Nephron progenitor cell (in vitro differentiated cells): Measurements from ENCODE around the gene LDAH.

Source experiments
- DNase-seq: peaks from one replicate; pipeline ENCODE4 v3.0.0; 2021
- H3K27ac Mint-ChIP-seq: 2 replicates; pipeline ENCODE4 v1.8.0; 2021; ENCODE audit warnings: mild to moderate bottlenecking, moderate library complexity, mixed read lengths
- H3K27me3 Mint-ChIP-seq: 2 replicates; pipeline ENCODE4 v1.8.0; 2021; ENCODE audit warnings: mild to moderate bottlenecking, low read depth, mixed read lengths; ENCODE audit not compliant: poor library complexity
- H3K36me3 Mint-ChIP-seq: 2 replicates; pipeline ENCODE4 v1.8.0; 2021; ENCODE audit warnings: low read depth, mixed read lengths
- H3K4me1 Mint-ChIP-seq: 2 replicates; pipeline ENCODE4 v1.8.0; 2021; ENCODE audit warnings: mixed read lengths
- H3K4me3 Mint-ChIP-seq: 2 replicates; pipeline ENCODE4 v1.8.0; 2021; ENCODE audit warnings: mild to moderate bottlenecking, moderate library complexity, mixed read lengths
- H3K9me3 Mint-ChIP-seq: 2 replicates; pipeline ENCODE4 v1.8.0; 2021; ENCODE audit warnings: mild to moderate bottlenecking, moderate library complexity, mixed read lengths
- CTCF ChIP-seq: fragments of 200-600 bp; sonication (generic); IDR thresholded peaks from 2 replicates; pipeline ENCODE4 v1.5.0; 2021; ENCODE audit warnings: antibody characterized with exemption

Gene LDAH

GRCh38 chr2:20653695-20654534, 169.0 kb downstream of the LDAH start:
- H3K4me1 Mint-ChIP-seq, result peaks cover 28% of the 10 kb centered on the region
- no peak for TF ChIP-seq CTCF
- no peak overlapping the region for H3K4me3 Mint-ChIP-seq

GRCh38 chr2:20652673-20653575, 170.0 kb downstream of the LDAH start:
- Mint-ChIP-seq H3K27ac (no peak overlapping the region), H3K4me1 (peaks cover 38% of the 10 kb centered on the region), H3K4me3 (no peak overlapping the region), H3K36me3 (no peaks in the 10 kb centered on the region), H3K27me3 (peaks cover 35% of the 10 kb centered on the region), H3K9me3 (no peaks in the 10 kb centered on the region)
- TF ChIP-seq CTCF, result no peak
- DNase-seq, result no peak

More at GRCh38 chr2:20653695-20654534, 169.0 kb downstream of the LDAH start:
- DNase-seq, result no peak
- Mint-ChIP-seq H3K27ac (no peak overlapping the region), H3K27me3 (peaks cover 45% of the 10 kb centered on the region), H3K36me3 (no peaks in the 10 kb centered on the region), H3K9me3 (no peaks in the 10 kb centered on the region)

GRCh38 chr2:20652141-20652540, 170.8 kb downstream of the LDAH start:
- peaks cover 31% of the 10 kb centered on the region for H3K27me3 Mint-ChIP-seq
- no peaks in the 10 kb centered on the region for H3K36me3 Mint-ChIP-seq
- no peak overlapping the region for H3K27ac Mint-ChIP-seq
- H3K9me3 Mint-ChIP-seq, result no peaks in the 10 kb centered on the region
- DNase-seq, result no peak
- TF ChIP-seq CTCF, result no peak
- H3K4me1 Mint-ChIP-seq, result peaks cover 44% of the 10 kb centered on the region
- peak overlapping the region; percentile 68 for H3K4me3 Mint-ChIP-seq

GRCh38 chr2:20651731-20652099, 171.2 kb downstream of the LDAH start:
- no peak for DNase-seq
- Mint-ChIP-seq H3K4me3 (peak overlapping the region; percentile 90), H3K36me3 (no peaks in the 10 kb centered on the region), H3K9me3 (no peaks in the 10 kb centered on the region), H3K27ac (no peak overlapping the region), H3K27me3 (peaks cover 27% of the 10 kb centered on the region), H3K4me1 (peaks cover 44% of the 10 kb centered on the region)
- TF ChIP-seq CTCF, result no peak

- Mint-ChIP-seq H3K4me1 (peaks cover 48% of the 10 kb centered on the region), H3K36me3 (no peaks in the 10 kb centered on the region), H3K27ac (peak within 1 kb of the TSS; percentile 46), H3K9me3 (no peaks in the 10 kb centered on the region), H3K4me3 (peak within 1 kb of the TSS; percentile 90), H3K27me3 (peaks cover 22% of the 10 kb centered on the region)
- peak; percentile 91 for DNase-seq
- peak; percentile 61 for TF ChIP-seq CTCF
These were observed 171.8 kb downstream of the LDAH start, which contains the start of gene HS1BP3 for GRCh38 chr2:20650877-20651730. Gene HS1BP3 (minus strand): TSS chr2:20651098. CDS start chr2:20651063, 35 bp downstream.
